Sigmoid colon (tissue), 7 donors: ENCODE data around the gene SMTNL2. TPM values are rescaled to one million over a fixed set of nuclear protein-coding genes. Genes with fewer than 3 reads are reported as not detected.

Experiments
- DNase-seq: peaks from one replicate; pipeline ENCODE4 v3.0.0-alpha.2; 2019
- H3K27ac ChIP-seq, 4 donors: fragments of 200-600 bp; sonication (generic); one replicate each; pipeline ENCODE4 v1.5.1; 2016 to 2019; ENCODE audit warnings: mild to moderate bottlenecking in 1 of 4
- H3K27me3 ChIP-seq, 3 donors: fragments of 200-600 bp; sonication (generic); one replicate each; pipeline ENCODE4 v1.5.1; 2019; ENCODE audit warnings: mild to moderate bottlenecking in 1 of 3
- H3K36me3 ChIP-seq, 4 donors: fragments of 200-600 bp; sonication (generic); one replicate each; pipeline ENCODE4 v1.5.1; 2016 to 2019
- H3K4me1 ChIP-seq, 4 donors: fragments of 200-600 bp; sonication (generic); one replicate each; pipeline ENCODE4 v1.5.1; 2017 to 2019
- H3K4me3 ChIP-seq, 4 donors: fragments of 200-600 bp; sonication (generic); one replicate each; pipeline ENCODE4 v1.5.1; 2017 to 2019; ENCODE audit warnings: mild to moderate bottlenecking in 2 of 4, moderate library complexity in 1 of 4
- H3K9me3 ChIP-seq, 4 donors: fragments of 200-600 bp in 3 of 4; sonication (generic) in 3 of 4; one replicate each; pipeline versions ENCODE4 v1.5.1 to v1.6.1; 2013 to 2019
- CTCF ChIP-seq, 4 experiments: fragments of 450-650 bp in 3 of 4; fragments of 200-600 bp in 1 of 4; IDR thresholded peaks; one replicate each; pipeline ENCODE4 v1.5.1; 2016 to 2019; ENCODE audit warnings: antibody characterized with exemption in 4 of 4, mild to moderate bottlenecking in 3 of 4, moderate library complexity in 2 of 4
- EP300 ChIP-seq, 4 donors: sonication (generic); formaldehyde crosslinking; IDR thresholded peaks; one replicate each; pipeline ENCODE4 v1.6.1; 2017; ENCODE audit warnings: antibody characterized with exemption in 4 of 4
- POLR2A ChIP-seq, 2 donors: fragments of 450-650 bp; IDR thresholded peaks; one replicate each; pipeline ENCODE4 v1.6.1; 2016; ENCODE audit warnings: antibody characterized with exemption in 2 of 2, mild to moderate bottlenecking in 2 of 2, moderate library complexity in 2 of 2
- POLR2AphosphoS5 ChIP-seq, 4 donors: sonication (generic); formaldehyde crosslinking; IDR thresholded peaks; one replicate each; pipeline ENCODE4 v1.6.1; 2017; ENCODE audit warnings: antibody characterized with exemption in 4 of 4
- WGBS, 2 donors: extraction: QIAGEN DNeasy Blood & Tissue Kit; methylation state at CpG; one replicate each; pipeline ENCODE4 v1.1.7; 2013; 5-methylcytosine and 5-hydroxymethylcytosine counted together
- intact Hi-C: fragments of 100-400 bp; cut with DNase I; formaldehyde crosslinking; loops from one replicate; pipeline ENCODE4 v1.15.1; 2023
- polyA plus RNA-seq, 3 donors: library from polyadenylated mRNA; stranded (reverse); fragments of 200-250 nt; gene quantifications; one replicate each; pipeline ENCODE4 v1.2.3, GENCODE V29; 2013
- total RNA-seq, 4 donors: library from RNA; depleted of rRNA; stranded (reverse); fragments of >200 nt; gene quantifications; one replicate each; pipeline ENCODE4 v1.1.0, GENCODE V29; 2016
- donor health status: healthy with polysubstance abuse.
- donor health status: Bipolar disorder and iron deficiency.
- donor health status: healthy.

The SMTNL2 gene
- total and polyA plus RNA-seq, 7 donors = 0.33 to 1.9 (median 0.99) TPM; not detected in 1

GRCh38 chr17:4597975-4598374 is 13.6 kb downstream of the SMTNL2 start:
- Histone ChIP-seq H3K27ac (peak overlapping the region in 1 of 4 donors; percentile 82), H3K4me3 (no peak overlapping the region), H3K36me3 (no peaks in the 10 kb centered on the region), H3K4me1 (no peaks in the 10 kb centered on the region), H3K27me3 (peaks cover 0 to 20% (median 0%) of the 10 kb centered on the region in 3 donors), H3K9me3 (no peaks in the 10 kb centered on the region)
- intact Hi-C loops = no loop called here
- no peak for TF ChIP-seq POLR2AphosphoS5 (IDR thresholded peaks at IDR 0.05)
- TF ChIP-seq CTCF (IDR thresholded peaks at IDR 0.05) = no peak
- no peak for TF ChIP-seq POLR2A (IDR thresholded peaks at IDR 0.05)
- no peak for TF ChIP-seq EP300 (IDR thresholded peaks at IDR 0.05)
- no peak for DNase-seq
- 75 to 85% methylated on average over 13 of the region's 13 CpGs for WGBS, 2 donors

DNA sequence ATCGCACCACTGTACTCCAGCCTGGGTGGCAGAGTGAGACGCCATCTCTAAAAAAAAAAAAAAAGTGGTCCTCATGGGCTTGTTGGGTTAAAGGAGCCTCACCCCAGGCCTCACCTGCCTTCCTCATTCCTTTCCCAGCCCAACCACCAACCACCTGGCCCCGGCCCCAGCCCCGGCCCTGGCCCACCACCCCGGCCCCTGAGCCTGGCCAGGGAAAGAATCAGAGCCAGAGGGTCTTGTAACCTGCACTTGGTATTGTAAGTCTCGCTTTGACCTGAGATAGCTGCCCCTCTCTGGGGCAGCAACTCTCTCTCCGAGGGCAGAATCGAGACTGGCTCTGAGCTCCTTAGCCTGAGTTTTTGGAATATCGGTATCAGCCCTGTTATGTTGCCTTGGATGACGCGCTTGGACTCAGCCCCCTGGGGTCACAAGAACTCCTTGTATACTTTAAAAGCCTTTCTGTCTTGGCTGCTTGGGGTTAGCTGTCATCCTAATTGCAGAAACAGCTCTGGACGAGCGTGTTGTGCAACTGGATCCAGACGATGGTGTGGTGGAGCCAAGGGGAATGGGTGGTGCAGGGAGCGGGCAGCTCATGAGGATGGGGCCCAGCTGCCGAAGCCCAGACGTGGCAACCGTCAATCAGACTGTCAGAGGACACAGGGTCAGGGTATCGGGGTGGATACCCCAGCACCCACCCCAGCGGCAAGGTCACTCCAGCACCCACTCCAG is 14.6 kb downstream of the SMTNL2 start:
- no peaks in the 10 kb centered on the region for H3K4me1 ChIP-seq
- peak overlapping the region; percentile 45 to 82 (median 62) for H3K27ac ChIP-seq
- peaks cover 0 to 20% (median 0%) of the 10 kb centered on the region in 3 donors for H3K27me3 ChIP-seq
- H3K36me3 ChIP-seq = no peaks in the 10 kb centered on the region
- no peaks in the 10 kb centered on the region for H3K9me3 ChIP-seq
- intact Hi-C loops = no loop called here
- WGBS, 2 donors = 83 to 84% methylated on average over 20 of the region's 20 CpGs
- DNase-seq = peak; percentile 88
- TF ChIP-seq POLR2AphosphoS5 (IDR thresholded peaks at IDR 0.05) (peak in 2 of 4 donors; percentile 48 to 60), POLR2A (IDR thresholded peaks at IDR 0.05) (no peak)
- no peak overlapping the region for H3K4me3 ChIP-seq

- peak; percentile 75 for DNase-seq
- Histone ChIP-seq H3K27me3 (peaks cover 0 to 20% (median 0%) of the 10 kb centered on the region in 3 donors), H3K4me3 (no peak overlapping the region), H3K36me3 (no peaks in the 10 kb centered on the region), H3K9me3 (no peaks in the 10 kb centered on the region), H3K27ac (peak overlapping the region; percentile 45 to 82 (median 62)), H3K4me1 (no peaks in the 10 kb centered on the region)
- TF ChIP-seq POLR2AphosphoS5 (IDR thresholded peaks at IDR 0.05) (peak in 1 of 4 donors; percentile 46), EP300 (IDR thresholded peaks at IDR 0.05) (peak in 1 of 4 donors; percentile 14), POLR2A (IDR thresholded peaks at IDR 0.05) (no peak)
- WGBS, 2 donors = 68 to 70% methylated on average over 25 of the region's 25 CpGs
- intact Hi-C loops = no loop called here
Observed at GRCh38 chr17:4599505-4600281, 15.4 kb downstream of the SMTNL2 start.

DNA sequence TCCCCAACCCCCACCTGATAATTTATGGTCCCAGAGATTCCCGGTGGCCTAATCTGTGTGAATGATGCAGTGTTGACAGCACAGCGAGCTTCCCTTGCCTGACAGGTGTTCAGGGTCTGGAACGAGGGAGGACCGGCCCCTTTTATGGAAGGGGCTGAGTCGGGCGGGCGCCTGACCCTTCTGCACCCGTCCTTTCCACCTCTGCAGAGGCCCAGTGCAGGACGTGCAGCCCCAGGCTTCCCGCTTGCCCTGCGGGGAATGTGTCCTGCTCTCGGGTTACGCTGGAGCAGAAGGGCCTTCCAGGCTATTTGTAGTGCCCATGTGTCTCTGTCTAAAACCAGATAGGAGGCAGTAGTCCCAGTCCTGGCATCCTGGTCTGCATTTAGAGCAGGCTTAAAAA is 16.2 kb downstream of the SMTNL2 start:
- Histone ChIP-seq H3K4me3 (no peak overlapping the region), H3K9me3 (no peaks in the 10 kb centered on the region), H3K4me1 (no peaks in the 10 kb centered on the region), H3K36me3 (no peaks in the 10 kb centered on the region), H3K27ac (peak overlapping the region in 2 of 4 donors; percentile 68 to 82), H3K27me3 (peaks cover 0 to 20% (median 0%) of the 10 kb centered on the region in 3 donors)
- no peak for DNase-seq
- intact Hi-C loops = no loop called here
- 72 to 79% methylated on average over 13 of the region's 13 CpGs for WGBS, 2 donors
- TF ChIP-seq POLR2A (IDR thresholded peaks at IDR 0.05) = no peak
- TF ChIP-seq CTCF (IDR thresholded peaks at IDR 0.05) = no peak

DNA sequence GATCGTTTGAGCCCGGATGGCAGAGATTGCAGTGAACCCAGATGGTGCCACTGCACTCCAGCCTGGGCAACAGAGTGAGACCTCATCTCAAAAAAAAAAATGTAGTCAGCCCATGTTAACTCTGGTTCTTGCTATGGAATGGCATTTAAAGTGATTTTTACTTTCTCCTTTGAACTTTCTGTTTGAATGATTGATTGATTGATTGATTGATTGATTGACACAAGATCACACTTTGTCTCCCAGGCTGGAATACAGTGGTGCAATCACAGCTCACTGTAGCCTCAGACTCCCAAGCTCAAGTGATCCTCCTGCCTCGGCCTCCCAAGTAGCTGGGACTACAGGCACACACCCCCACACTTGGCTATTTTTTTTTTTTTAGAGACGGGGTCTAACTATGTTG is 17.0 kb downstream of the SMTNL2 start:
- H3K4me3 ChIP-seq = no peak overlapping the region
- no peak for TF ChIP-seq POLR2A (IDR thresholded peaks at IDR 0.05)
- TF ChIP-seq CTCF (IDR thresholded peaks at IDR 0.05) = no peak
- no peak for TF ChIP-seq POLR2AphosphoS5 (IDR thresholded peaks at IDR 0.05)
- no peak for TF ChIP-seq EP300 (IDR thresholded peaks at IDR 0.05)
- intact Hi-C loops = no loop called here
- no peaks in the 10 kb centered on the region for H3K9me3 ChIP-seq
- no peaks in the 10 kb centered on the region for H3K36me3 ChIP-seq
- no peak for DNase-seq
- no peak overlapping the region for H3K27ac ChIP-seq
- H3K4me1 ChIP-seq = no peaks in the 10 kb centered on the region
- WGBS, 2 donors = 92 to 95% methylated on average over 4 of the region's 4 CpGs
- peaks cover 0 to 24% (median 0%) of the 10 kb centered on the region in 3 donors for H3K27me3 ChIP-seq
